ENCODE data around the gene YIPF1. TPM values are rescaled to one million over a fixed set of nuclear protein-coding genes. Genes with fewer than 3 reads are reported as not detected.
A peak's percentile ranks its signal among the peaks of the same experiment; 100 is the strongest.
"Not testable (repeated sequence)": the region's sequence is repeated elsewhere in the genome, so short reads cannot be mapped to it uniquely, and the experiment has no call there.

YIPF1 gene
- total RNA-seq, 1 donor from 2014 or later: 30.1 TPM

DNA sequence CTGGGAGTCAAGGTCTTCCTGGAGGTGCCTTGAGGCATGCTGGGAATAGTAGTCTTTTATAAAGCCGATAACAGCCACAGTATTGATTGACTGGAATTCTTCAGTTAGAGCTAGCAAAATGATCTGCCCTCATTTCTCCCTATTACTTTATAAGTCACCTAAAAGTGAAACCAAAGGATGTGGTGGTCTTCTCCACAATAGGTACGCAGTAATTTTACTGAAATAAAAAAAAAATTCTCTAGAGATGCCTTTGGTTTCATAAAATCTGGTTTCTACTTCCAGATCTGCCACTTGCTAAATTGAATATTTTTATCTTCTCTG, 51.0 kb downstream of the YIPF1 start:
- DNase-seq (ENCODE audit: low spot score): no peak

DNA sequence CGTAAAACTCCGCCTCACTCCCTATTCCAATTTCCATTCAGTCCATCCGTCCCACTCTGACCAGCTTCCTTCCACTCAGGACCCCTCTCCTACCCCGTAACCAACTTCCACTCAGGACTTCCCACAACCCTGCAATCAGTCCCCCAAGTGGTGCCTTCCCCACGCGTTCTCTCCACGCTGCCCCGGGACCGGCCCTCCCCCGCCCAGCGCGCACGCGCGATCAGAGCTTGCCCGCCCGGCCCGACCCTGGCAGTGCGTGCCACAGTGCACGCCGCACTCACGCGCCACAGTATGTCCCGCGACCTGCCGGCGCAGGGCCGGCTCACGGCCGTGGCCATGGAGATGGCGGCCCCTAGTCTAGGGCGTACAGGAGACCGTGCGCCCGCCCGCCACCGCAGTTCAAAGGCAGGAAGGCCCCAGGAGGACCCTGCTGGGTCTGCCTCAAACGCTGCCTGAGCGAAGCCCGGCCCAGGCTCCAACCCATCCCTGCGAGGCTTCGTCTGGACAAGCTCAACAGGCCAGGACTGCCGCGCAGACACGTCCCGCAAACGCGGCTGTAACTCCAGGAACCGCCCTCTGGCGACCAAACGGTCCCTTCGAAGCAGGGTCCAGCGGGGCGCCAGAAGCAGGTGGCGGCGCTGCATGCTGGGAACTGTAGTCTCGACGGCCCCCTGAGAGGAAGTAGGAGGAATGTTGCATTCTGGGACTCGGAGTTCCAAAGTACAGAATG, 51.5 kb downstream of the YIPF1 start, which contains the start of gene NDC1:
Gene NDC1, minus strand, starts transcription at position 373 of the 730 bp plus-strand sequence. Its CDS starts 35 bp downstream, at position 338.
- DNase-seq (ENCODE audit: low spot score): peak; percentile 90

- no peak for DNase-seq (ENCODE audit: low spot score)
Measured at GRCh38 chr1:53837646-53837923, 52.0 kb downstream of the YIPF1 start.

GRCh38 chr1:53835491-53835890, 54.1 kb downstream of the YIPF1 start:
- DNase-seq (ENCODE audit: low spot score): no peak

GRCh38 chr1:53834776-53835175, 54.8 kb downstream of the YIPF1 start:
- DNase-seq (ENCODE audit: low spot score): no peak

- no peak for DNase-seq (ENCODE audit: low spot score)
Measured at GRCh38 chr1:53833393-53833792, 56.2 kb downstream of the YIPF1 start.

GRCh38 chr1:53826367-53826766, 63.2 kb downstream of the YIPF1 start:
- DNase-seq (ENCODE audit: low spot score): no peak

GRCh38 chr1:53825306-53825705, 64.3 kb downstream of the YIPF1 start:
- no peak for DNase-seq (ENCODE audit: low spot score)

DNA sequence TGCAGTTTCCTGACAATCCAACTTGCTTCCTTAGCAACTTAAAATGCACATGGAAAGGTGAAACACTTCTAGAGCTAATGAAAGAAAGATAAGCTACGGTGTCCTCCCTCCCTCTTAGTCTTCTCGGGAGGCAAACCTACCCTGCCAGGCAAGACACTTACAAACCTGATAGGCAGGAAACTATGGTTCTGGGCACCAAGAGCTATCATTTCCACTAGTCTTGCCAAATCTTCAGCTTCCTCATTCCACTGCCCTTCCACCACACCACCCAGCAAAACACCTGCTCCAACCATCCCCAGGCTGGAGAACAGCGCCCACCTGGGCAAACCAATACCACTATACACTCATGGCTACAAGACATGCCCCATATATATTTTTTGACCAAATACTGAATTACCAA, 66.7 kb downstream of the YIPF1 start:
- DNase-seq (ENCODE audit: low spot score): no peak

GRCh38 chr1:53821380-53821779, 68.2 kb downstream of the YIPF1 start:
- no peak for DNase-seq (ENCODE audit: low spot score)

DNA sequence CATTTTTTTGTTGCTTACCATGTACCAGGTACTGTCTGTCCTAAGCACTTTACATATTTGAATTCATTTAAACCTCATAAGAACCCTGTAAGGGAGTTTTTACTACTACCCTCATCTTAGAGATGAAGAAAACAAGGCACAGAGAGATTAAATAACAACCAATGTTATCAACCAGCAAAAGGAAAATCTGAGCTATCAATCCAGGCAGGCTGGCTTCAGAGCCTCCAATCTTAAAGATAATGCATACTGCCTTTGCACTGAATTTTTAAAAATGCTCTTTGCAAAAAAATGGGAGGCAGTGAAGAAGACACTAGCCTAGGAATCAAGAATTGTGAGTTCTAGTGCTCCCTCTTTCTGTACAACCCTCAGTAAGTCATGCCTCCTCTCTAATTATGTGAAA, 70.2 kb downstream of the YIPF1 start:
- DNase-seq (ENCODE audit: low spot score): no peak

DNA sequence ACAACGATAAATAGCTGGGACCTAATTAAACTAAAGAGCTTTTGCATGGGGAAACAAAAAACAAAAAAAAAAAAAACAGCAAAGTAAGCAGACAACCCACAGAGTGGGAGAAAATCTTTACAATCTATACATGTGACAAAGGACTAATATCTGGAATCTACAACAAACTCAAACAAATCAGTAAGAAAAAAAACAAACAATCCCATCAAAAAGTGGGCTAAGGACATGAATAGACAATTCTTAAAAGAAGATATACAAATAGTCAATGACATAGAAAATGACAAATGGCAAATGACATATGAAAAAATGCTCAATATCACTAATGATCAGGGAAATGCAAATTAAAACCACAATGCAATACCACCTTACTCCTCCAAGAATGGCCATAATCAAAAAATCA, 73.0 kb downstream of the YIPF1 start:
- DNase-seq (ENCODE audit: low spot score): not testable (repeated sequence)

GRCh38 chr1:53815484-53815883, 74.1 kb downstream of the YIPF1 start:
- not testable (repeated sequence) for DNase-seq (ENCODE audit: low spot score)

- DNase-seq (ENCODE audit: low spot score): no peak
Measured at GRCh38 chr1:53811414-53811851, 78.2 kb downstream of the YIPF1 start.

- no peak for DNase-seq (ENCODE audit: low spot score)
Measured at GRCh38 chr1:53810497-53810896, 79.1 kb downstream of the YIPF1 start.

DNA sequence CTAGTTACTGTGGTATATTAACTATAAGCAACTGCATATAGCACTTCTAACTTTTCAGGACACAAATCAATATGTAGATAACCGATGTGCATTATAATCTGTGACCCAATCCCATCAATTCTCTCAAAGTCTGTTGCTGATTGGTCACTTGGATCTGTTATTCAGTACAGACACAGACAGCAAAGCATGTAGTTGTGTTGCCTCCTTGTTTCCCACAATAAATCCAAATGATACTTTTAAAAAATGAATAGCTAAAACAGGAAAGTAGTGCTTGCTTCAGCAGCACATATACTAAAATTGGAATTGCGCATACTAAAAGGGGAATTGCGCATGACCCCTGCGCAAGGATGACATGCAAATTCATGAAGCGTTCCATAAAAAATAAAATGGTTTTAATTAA, 79.6 kb downstream of the YIPF1 start:
- DNase-seq (ENCODE audit: low spot score): no peak

GRCh38 chr1:53807916-53808315, 81.7 kb downstream of the YIPF1 start:
- DNase-seq (ENCODE audit: low spot score): no peak

GRCh38 chr1:53804791-53805505, 84.6 kb downstream of the YIPF1 start:
- no peak for DNase-seq (ENCODE audit: low spot score)

DNA sequence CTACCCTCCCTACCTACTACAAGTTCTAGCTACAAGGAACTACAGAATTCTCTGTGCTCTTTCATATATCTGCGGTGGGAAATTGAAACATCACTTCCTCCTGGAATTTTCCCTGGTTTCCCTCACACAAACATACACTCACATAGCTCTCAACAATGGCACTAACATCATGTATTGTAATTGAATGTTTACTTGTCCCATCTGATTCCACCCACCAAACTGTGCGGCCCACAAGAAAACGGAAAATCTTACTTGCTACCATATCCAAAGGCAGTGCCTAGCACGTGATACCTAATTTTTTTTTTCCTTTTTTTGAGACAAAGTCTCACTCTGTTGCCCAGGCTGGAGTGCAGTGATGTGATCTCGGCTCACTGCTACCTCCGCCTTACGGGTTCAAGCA, 85.4 kb downstream of the YIPF1 start:
- no peak for DNase-seq (ENCODE audit: low spot score)
